Colonic mucosa (tissue), 4 donors: ENCODE measurements around the gene SLC23A3. TPM values are rescaled to one million over a fixed set of nuclear protein-coding genes. Genes with fewer than 3 reads are reported as not detected.

Experiments used
- DNase-seq: peaks from one replicate; pipeline ENCODE4 v3.0.0-alpha.2; 2020
- H3K27ac ChIP-seq: fragments of 200-600 bp; one replicate; pipeline ENCODE4 v1.8.0; 2021
- H3K27me3 ChIP-seq: fragments of 200-600 bp; one replicate; pipeline ENCODE4 v1.8.0; 2021
- H3K36me3 ChIP-seq: fragments of 200-600 bp; one replicate; pipeline ENCODE4 v1.8.0; 2021
- H3K4me1 ChIP-seq: fragments of 200-600 bp; one replicate; pipeline ENCODE4 v1.8.0; 2021; ENCODE audit warnings: mild to moderate bottlenecking
- H3K4me3 ChIP-seq: fragments of 200-600 bp; one replicate; pipeline ENCODE4 v1.8.0; 2021
- H3K9ac ChIP-seq, 2 donors: one replicate each; pipeline ENCODE4 v1.7.0; 2013; ENCODE audit warnings: control low read depth in 2 of 2, low read depth in 2 of 2, low read length in 2 of 2
- H3K9me3 ChIP-seq: fragments of 200-600 bp; one replicate; pipeline ENCODE4 v1.8.0; 2021
- CTCF ChIP-seq: fragments of 200-600 bp; IDR thresholded peaks from one replicate; pipeline ENCODE4 v1.8.0; 2022; ENCODE audit warnings: antibody characterized with exemption, mild to moderate bottlenecking
- intact Hi-C: fragments of 100-400 bp; cut with DNase I; formaldehyde crosslinking; loops from one replicate; pipeline ENCODE4 v1.14.1; 2022
- total RNA-seq, 2 donors: library from RNA; stranded (reverse); fragmentation: NEBNext Ultra II Directional in 1 of 2; extraction: Animal tissue kit (Norgen Biotek cat#: 25700) in 1 of 2; gene quantifications; one replicate each; pipeline ENCODE4 v1.2.1, GENCODE V29; 2021
- donor health status: healthy.
- donor health status: DM: no; HTN: no; CAD: no.
- donor health status: DM: no; HTN: no; CAD: no.

Gene SLC23A3
- total RNA-seq, 2 donors from 2014 or later = 4.7 to 13.8 TPM

- no peak overlapping the region for H3K9ac ChIP-seq
- no peak for DNase-seq
- H3K9me3 ChIP-seq = no peaks in the 10 kb centered on the region
- no peak for TF ChIP-seq CTCF
- H3K27me3 ChIP-seq = no peaks in the 10 kb centered on the region
- H3K36me3 ChIP-seq = no peaks in the 10 kb centered on the region
- no peaks in the 10 kb centered on the region for H3K4me1 ChIP-seq
- no peak overlapping the region for H3K27ac ChIP-seq
- no peak overlapping the region for H3K4me3 ChIP-seq
- intact Hi-C loops = no loop called here
Observed at GRCh38 chr2:219210886-219211362, 41.1 kb upstream of the SLC23A3 start.

GRCh38 chr2:219210196-219210885, 40.5 kb upstream of the SLC23A3 start:
- peak; percentile 16 for DNase-seq
- no peak overlapping the region for H3K4me3 ChIP-seq
- no peak overlapping the region for H3K27ac ChIP-seq
- no peaks in the 10 kb centered on the region for H3K9me3 ChIP-seq
- intact Hi-C loops = no loop called here
- no peak for TF ChIP-seq CTCF
- H3K4me1 ChIP-seq = no peaks in the 10 kb centered on the region
- H3K9ac ChIP-seq = no peak overlapping the region
- no peaks in the 10 kb centered on the region for H3K36me3 ChIP-seq
- no peaks in the 10 kb centered on the region for H3K27me3 ChIP-seq

- Histone ChIP-seq H3K9me3 (no peaks in the 10 kb centered on the region), H3K4me3 (no peak overlapping the region), H3K27ac (no peak overlapping the region), H3K36me3 (no peaks in the 10 kb centered on the region), H3K4me1 (no peaks in the 10 kb centered on the region), H3K9ac (no peak overlapping the region), H3K27me3 (no peaks in the 10 kb centered on the region)
- TF ChIP-seq CTCF = no peak
- intact Hi-C loops = no loop called here
- DNase-seq = no peak
Observed at GRCh38 chr2:219209236-219210195, 39.7 kb upstream of the SLC23A3 start.

GRCh38 chr2:219207884-219208740, 38.3 kb upstream of the SLC23A3 start:
- H3K9me3 ChIP-seq = no peaks in the 10 kb centered on the region
- H3K9ac ChIP-seq = peak overlapping the region in 1 of 2 donors; percentile 14
- intact Hi-C loops = loop anchor here (2.0 kb wide), 1 partner anchor 29 kb away; the partner anchor contains the start of gene RETREG2
- H3K4me1 ChIP-seq = no peaks in the 10 kb centered on the region
- peak overlapping the region; percentile 92 for H3K27ac ChIP-seq
- peak; percentile 29 for DNase-seq
- H3K36me3 ChIP-seq = no peaks in the 10 kb centered on the region
- TF ChIP-seq CTCF = no peak
- H3K27me3 ChIP-seq = no peaks in the 10 kb centered on the region
- H3K4me3 ChIP-seq = no peak overlapping the region
